Right kidney (tissue), 9 donors: Measurements from ENCODE around the gene COL4A6.
"Not testable (repeated sequence)": the region's sequence is repeated elsewhere in the genome, so short reads cannot be mapped to it uniquely, and the experiment has no call there.

Experiments used
- DNase-seq: peaks from one replicate; pipeline ENCODE4 v3.0.0-alpha.2; 2016
- long read RNA-seq, 8 donors: transcript quantifications; one replicate each; lab custom pipeline, GENCODE V29; 2026

The COL4A6 gene
- long read RNA-seq, donor 1 = 0 reads
- long read RNA-seq, donor 2 = 0 reads
- long read RNA-seq, donor 3 = 0 reads
- long read RNA-seq, donor 4, partial matches to known transcripts = 0 of 1 reads
- long read RNA-seq, donor 4, other reads (novel, unspliced or antisense) = 0 of 1 reads
- long read RNA-seq, donor 5 = 0 reads
- long read RNA-seq, donor 6, full-length matches to known transcripts = 2 of 2 reads
- long read RNA-seq, donor 6, partial matches to known transcripts = 0 of 2 reads
- long read RNA-seq, donor 6, other reads (novel, unspliced or antisense) = 0 of 2 reads
- long read RNA-seq, donor 7, partial matches to known transcripts = 9 of 9 reads
- long read RNA-seq, donor 7, other reads (novel, unspliced or antisense) = 0 of 9 reads
- long read RNA-seq, donor 8, partial matches to known transcripts = 0 of 1 reads
- long read RNA-seq, donor 8, other reads (novel, unspliced or antisense) = 0 of 1 reads

DNA sequence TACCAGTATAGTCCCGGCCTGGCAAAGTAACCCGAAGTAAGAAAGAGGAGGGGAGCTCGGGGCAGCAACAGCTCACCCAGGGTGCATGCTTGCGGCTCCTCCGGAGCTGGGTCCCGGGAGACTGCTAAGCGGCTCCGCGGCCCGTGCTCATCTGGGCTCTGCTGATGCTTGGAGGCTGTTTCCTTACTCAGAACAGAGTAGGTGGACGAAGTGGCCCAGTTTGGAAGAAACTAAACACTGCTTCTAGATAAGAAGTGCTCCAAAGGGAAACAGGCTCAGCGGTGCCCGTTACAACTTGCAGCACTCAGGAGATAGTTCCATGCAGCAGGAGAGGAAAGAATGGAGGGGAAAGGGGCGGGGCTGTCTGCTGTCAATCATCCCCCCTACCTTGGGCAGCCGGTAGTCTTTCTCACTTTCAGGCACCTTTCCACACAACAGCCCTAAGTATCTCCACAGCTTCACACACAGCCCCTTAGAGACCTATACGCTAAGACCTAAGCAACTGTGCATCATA is at the start of gene COL4A6:
Gene COL4A6, minus strand, starts transcription at position 313 of the 514 bp plus-strand sequence. Its CDS starts 226 bp downstream, at position 87.
- DNase-seq = peak; percentile 66

DNA sequence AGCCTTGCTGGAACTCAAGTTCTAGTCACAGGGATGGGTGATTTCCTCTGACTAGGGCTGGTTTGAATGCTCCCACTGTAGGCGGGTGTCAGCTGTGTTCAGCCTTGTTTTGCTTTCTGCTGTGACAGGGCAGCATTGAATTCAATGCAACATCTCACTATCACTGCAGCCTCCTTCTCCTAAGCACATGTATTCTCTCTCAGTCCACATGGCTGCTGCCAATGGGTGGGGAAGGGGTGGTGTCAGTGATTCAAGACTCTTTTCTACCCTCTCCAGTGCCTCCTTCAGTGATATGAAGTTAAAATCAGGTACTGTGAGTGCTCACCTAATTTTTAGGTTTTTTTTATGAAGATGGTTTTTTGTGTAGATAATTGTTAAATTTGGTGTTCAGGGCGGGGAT is 47.7 kb upstream of the COL4A6 start:
- DNase-seq = no peak

DNA sequence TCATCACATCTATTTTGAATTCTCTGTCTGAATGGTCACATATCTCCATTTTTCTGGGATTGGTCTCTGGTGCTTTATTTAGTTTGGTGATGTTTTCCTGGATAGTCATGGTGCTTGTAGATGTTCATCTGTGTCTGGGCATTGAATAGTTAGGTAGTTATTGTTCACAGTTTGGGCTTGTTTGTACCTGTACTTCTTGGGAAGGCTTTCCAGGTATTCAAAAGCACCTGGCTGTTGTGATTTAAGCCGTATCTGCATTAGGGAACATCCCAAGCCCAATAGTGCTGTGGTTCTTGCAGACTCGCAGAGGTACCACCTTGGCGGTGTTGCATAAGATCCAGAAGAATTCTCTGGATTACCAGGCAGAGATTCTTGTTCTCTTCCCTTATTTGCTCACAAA is 46.0 kb upstream of the COL4A6 start:
- DNase-seq = no peak

DNA sequence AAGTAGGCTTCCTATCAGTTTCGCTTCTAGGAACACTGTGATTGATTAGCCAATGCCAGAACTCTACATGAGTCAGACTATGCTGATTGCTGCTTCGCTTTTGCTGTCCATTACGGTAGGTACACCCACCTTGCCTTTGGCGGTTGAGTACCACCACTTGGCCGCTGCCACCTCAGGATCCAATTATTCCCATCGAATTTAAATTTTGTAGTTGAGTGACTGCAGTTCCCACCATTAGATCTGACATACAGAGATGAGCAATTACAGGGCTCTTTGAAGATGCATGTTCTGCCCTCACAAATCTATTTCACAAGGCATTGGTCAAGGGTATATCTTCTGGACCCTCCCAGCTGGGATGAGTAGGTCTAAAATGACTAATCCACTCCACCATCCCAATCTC is 43.3 kb upstream of the COL4A6 start:
- not testable (repeated sequence) for DNase-seq

DNA sequence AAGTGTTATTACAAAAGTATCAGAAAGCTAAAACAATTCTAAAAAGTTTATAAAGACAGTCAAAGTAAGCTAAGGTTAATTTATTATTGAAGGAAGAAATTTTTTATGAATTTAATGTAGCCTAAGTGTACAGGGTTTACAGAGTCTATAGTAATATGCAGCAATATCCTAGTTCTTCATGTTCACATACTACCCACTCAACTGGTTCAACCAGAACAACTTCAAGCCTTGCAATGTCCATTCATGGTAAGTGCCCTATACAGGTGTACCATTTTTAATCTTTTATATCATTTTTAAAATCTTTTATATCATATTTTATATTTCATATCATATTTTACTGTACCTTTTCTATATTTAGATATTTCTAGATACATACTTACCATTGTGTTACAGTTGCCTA is 35.8 kb upstream of the COL4A6 start:
- DNase-seq = no peak

DNA sequence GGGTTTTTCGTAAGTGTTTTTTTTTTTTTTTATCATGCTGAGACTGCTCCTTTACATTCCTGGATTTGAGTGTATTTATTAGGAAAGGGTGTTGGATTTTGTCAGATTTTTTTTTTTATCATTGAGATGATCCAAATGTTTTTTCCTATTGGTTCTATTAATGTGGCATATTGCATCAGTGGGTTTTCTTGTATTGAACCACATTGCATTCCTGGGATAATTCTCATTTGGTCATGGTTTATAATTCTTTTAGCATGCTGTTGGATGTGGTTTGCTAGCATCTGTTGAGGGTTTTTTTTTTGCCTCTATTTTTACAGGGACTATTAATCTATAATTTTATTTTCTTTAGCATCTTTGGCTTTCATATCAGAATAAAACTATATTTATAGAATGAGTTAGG is 30.3 kb upstream of the COL4A6 start:
- DNase-seq = no peak

DNA sequence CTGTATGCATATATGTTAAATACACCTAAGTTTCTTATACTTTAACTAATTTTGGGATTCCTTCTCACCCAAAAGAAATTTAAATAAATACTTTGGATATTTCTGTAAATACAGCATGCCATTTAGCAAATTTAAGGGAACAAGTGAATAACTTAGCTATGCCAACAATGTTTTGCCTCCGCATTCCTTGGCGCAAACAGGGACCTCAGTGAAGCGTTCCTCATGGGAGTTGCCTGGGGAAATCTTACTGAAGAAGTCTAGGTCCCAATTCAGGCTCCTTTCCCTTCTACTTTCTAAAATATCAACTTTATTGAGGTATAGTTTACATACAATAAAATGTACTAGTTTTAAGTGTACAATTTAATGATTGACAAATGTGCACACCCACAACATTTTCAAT is 26.4 kb upstream of the COL4A6 start:
- DNase-seq = no peak

DNA sequence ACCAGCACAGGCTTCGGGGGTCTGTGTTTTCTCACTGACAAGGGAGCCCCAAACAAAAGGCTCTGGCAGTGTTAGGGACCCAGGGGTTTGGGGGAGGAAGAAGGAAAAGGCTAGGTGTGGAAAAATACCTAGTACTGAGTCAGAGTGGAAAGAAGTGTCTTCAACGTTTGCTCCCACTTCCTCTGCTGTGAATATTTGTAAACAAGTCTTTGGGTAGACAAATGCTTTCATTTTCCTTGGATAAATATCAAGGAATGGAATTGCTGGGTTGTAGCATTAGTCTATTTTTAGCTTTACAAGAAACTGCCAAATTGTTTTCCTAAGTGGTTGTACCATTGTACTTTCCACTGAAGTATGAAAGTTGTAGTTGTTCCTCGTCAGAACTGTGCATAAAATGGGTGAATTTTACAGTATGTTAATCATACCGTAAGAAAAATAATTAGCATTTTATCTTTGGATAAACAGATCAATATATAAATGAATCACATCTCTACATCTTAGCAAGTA is 18.8 kb upstream of the COL4A6 start:
- DNase-seq = no peak

DNA sequence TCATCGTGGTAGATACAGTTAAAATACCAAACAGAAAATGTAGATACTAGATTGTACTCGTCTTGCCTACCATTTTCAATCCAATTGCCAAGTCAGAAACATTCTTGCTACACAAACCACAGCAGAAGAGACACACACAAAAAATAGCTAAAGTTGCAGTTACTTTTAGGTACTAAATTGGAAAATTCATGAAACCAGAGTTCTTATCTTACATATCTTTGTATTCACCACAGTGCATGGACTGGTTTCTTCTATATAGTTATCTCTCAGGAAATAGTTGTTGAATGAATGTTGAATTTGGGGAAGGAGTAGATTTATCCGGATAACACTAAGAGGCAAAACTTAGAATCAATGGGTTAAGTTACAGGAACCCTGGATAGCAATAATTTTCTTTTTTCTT is 15.6 kb upstream of the COL4A6 start:
- DNase-seq = no peak

DNA sequence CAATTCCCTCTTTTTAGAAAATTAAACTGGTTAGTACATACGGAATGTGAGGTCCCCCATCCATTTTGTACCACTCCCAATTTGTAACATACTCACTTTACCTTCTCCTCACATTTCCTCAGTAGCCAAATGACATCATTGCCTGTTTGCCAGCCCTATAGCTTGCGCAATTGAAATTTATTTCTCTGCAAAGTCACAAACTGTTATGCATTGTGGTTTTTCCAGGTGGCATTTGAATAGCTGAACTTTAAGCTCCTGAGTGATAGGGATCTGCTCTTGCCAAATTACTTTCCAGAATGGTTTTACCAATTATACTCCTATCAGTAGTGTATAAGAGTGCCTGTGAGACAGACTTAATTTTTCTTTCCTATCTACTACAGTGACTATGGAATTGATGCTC is 9.1 kb upstream of the COL4A6 start:
- no peak for DNase-seq

DNA sequence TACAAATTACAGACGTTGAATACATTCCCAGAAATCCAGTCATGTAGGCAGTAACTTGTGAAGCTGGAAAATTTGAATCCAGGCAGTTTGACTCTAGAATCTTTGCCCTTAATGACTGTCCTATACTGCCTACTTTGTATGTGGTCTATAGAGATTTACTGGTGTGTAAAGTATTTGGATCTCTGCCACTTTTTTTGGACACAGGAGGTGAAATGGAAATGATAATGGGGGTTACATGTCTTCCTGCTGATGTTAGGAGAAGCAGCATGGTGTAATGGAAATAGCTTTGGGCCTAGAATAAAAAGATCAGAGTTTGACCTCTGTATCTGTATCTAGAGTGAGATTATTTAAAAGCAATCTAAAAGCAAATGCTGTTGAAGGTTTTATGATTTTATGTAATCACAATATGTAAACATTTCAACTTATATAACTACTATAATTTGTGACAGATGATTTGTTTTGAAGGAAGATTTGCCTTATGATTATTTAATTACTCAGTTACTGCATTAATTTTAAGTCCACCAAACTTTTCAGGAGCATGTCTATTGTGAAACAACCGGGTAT is 4.8 kb upstream of the COL4A6 start:
- DNase-seq = no peak

DNA sequence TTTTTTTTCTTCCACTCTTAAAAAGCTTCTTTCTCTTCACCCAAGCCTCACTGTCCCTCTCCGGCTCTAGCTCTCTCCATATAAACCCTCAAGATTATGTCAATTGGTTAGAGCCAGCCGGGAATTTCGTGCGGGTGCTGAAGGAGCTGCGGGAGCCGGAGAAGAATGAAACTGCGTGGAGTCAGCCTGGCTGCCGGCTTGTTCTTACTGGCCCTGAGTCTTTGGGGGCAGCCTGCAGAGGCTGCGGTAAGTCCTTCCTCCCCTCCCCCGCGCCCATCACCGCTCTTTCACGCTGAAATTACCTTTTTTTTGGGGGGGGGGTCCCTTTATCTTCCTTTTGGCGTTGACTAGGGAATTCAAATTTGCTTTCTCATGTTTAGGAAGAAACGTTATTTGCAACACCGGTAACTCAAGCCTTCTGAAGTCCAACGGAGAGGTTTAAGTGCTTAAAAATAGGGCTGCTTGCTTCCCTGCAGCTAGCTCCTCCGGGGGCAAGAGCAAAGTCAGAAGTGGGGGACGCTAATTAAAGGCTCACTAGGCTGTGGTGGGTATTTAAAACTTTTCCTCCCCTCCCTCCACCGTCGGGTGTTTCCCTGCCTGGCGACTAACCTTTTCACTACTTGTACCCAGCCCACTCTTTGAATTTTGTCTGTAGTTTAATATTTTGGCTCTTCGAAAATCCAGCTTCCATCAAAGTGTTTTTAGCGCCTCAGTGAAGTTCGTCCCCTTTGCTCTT is 1.9 kb upstream of the COL4A6 start:
- no peak for DNase-seq

DNA sequence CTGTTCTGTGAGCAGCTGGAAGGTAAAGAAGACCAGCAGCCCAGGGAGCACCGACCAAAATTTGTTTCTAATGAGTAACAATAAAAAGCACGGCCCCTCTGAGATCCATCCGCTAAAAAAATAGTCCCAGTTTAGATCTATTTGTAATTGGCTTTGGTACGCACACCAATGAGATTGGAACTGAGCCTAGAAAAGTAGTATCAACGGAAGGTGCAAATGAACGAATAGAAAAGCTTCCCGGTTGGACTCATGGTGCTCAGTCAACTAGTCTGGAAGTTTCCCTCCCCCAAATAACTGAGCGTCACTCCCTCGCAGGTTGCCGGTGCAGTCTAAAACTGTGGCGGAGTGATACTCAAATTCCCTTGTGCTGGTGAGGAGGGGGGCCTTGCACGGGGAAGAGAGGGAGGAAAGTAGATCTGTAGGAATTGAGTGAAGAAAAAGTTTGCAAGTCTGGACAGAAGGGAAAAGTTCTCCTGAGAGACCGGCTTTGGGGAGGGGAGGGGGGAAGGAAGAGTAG is 1.3 kb upstream of the COL4A6 start, which contains the start of gene COL4A5:
Gene COL4A5, plus strand, starts transcription at position 413 of the 517 bp plus-strand sequence. CDS start 288 bp downstream, outside the sequence.
- DNase-seq = peak; percentile 78

DNA sequence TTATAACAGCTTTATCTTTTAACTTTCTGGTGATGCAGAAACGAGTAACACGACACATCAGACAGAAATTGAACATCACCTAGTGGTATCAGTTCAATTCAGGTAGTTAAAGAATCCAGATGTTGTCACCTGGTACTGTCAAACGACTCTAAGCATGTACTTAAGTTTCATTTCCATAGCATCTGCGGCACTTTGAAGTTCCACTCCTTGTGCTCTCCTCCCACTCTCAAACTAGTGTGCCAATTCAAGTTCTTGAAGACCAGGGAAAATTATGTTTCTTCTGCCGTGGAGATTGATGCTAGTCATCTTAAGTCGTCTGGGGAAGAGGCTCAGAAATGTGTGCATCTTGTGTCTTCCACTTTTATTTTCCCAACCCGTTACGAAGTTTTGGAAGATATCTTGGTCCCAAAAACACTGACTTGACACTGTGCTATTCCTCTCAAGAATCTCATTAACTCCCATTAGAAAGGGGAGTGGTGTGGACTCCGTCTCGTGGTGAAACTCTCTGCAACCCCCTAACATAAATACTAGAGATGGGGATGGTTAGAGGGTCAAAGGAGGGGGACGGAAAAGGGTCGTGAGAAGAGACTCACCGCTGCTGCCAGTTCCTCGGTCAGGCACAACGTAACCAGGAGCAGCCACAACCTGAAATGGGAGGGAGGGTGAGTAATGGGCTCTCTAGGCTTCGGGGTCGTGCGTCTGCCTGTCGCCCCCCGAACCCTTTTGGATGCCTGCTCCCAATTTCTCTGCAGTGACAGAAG is 693 bp downstream of the COL4A6 start:
- DNase-seq = peak; percentile 19

DNA sequence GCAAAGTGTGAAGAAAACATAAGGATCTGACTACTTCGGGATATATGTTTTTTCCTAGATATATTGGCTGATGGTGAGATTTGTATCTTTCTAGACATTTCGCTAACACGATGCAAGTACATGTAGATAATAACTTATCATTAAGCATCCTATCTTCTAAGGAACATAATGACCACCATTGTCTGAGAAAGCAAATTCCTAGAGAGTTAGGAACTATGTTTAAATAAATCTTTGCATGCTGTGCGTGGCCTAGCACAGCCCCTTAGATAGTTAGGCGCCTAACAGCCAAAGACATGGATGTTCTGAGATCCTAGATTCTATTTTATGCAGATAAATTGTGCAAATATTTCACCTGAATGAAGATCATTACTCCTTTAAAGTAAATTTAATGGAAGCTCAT is 3.0 kb downstream of the COL4A6 start:
- no peak for DNase-seq

DNA sequence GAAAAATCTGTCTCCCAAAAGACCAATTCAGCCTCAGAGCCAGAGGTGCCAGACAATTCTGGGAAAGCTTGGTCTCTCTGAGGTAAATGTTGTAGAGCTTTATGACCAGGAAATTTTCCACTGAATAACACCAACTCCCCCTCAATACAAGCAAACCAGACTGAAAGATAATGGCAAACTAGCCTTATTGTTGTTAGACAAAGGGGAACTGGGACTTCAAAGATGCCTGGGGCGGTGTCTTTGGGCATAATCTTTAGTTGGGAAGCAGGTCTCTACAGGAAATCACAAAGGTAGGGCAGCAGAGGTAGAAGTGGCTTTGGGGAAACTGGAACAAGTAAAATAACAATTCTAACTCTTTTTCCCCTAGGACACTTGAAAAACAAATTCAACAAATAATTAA is 12.0 kb downstream of the COL4A6 start:
- DNase-seq = no peak

DNA sequence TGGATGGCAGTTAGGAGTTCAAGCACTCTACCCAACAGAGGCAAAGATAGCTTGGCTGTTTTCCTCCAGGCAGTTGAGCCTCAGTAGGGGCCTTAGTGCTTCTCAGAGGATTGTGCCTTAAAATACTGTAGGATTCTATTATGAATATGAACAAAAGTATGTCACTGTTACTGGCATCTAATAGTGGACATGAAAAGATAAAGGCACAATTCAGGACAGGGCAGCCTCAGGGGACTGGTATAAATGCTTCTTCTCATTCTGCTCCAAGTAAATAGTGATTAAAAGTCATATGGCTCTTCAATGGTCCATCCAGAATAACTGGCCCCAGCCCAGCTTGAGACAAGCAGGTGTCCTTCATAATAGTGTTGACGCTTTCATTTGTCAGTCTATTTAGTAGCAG is 17.7 kb downstream of the COL4A6 start:
- no peak for DNase-seq

DNA sequence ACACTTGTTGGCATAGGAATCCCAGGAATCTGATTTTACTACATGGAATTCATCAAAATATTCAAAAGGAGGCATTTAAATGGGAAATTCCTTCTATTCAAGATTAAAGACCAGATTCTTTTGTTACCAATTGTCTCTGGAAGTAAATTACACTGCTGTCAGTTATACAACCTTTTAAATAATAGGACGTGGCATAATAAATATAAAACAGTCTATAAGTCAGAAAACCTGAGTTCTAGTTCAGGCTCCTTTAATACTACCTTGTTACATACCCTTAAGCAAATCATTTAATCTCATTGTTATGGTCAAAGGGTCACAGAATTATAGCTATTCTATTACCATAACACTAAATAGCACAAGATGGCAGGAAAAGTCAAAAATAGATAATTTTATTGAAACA is 18.8 kb downstream of the COL4A6 start:
- DNase-seq = no peak

DNA sequence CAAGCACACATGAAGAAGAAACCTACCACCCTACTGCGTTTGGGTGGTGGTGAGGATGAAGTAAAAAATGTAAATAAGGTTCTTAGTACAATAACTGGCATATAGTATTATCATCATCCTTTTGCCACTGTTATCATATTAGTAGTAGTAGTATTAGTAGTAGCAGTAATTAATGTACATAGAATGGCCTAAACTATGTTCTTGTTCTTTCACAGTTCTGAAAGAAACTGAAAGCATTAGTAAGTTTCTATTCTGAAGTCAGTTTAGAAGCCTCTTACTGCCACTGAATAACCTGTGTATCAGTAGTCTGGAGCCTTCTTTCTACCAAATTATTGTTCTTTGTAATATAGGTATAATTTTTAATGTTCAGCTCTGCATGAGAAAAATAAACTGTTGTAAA is 21.0 kb downstream of the COL4A6 start:
- no peak for DNase-seq

DNA sequence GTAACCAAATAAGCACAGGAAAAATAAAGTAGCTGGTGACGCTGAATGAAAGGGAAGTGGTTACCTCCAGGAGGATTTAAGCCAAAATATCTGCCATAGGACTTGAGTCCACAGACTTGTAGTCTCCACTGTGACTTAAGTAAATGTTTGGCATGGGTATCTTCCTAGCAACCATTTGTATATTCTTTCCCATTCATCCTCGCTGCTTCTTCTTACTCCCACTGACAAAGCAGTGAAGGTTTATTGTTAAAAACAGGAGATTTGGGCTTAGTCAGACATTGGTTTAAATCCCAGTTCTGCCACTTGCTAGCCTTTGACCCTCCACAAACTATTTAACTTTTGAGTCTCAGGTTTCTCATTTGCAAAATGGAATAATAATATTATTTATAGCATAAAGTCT is 22.3 kb downstream of the COL4A6 start:
- DNase-seq = no peak

DNA sequence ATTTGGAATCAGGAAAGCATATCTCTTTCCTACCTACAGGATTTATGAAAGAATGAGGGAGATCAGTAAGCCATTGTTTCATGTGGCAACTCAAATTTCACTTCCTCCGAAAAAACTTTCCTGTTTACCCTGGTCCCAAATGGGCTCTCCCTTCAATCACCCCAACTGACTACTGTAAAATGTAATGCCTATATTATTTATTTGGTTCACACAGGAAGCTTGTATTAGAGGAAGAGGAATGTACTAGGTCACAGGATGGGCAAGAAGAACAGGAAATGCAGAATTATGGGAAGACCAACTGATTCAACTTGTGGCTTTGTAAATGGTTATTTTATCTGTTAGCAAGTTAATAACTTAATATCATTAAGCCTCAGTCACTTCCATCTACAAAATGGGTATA is 23.1 kb downstream of the COL4A6 start:
- no peak for DNase-seq

DNA sequence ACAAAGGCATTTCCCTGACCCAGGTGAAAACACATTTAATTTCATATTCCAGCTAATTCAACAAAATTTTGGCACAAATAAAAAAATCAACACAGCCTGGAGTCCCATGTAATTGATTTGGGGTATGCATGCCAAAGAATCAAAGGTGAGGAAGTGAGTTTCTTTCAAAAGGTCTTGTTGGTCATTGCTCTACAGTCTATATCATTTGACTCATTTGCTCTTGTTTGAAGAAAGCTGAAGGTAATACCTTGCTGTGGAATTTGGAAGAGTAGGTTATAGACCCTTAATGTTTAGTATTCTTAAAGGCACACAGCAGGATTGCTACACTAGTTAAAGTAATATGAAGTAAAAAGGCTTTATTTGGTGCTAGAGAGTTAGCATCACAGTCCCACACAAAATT is 25.4 kb downstream of the COL4A6 start:
- no peak for DNase-seq
